COLO668 (cell line): ENCODE data around the gene RAB23.

Source experiments
- DNase-seq: peaks from one replicate; lab custom pipeline; 2025; ENCODE audit not compliant: unreplicated experiment; lab: John Stamatoyannopoulos, UW

Gene RAB23

GRCh38 chr6:57183336-57183735 is 38.8 kb downstream of the RAB23 start:
- DNase-seq, result no peak

- DNase-seq, result no peak
These were observed 40.1 kb downstream of the RAB23 start for GRCh38 chr6:57182017-57182432.

- DNase-seq, result no peak
These were observed 41.5 kb downstream of the RAB23 start for GRCh38 chr6:57180596-57180995.

GRCh38 chr6:57177545-57178265 is 44.4 kb downstream of the RAB23 start:
- DNase-seq, result no peak

- DNase-seq, result no peak
These were observed 47.6 kb downstream of the RAB23 start for GRCh38 chr6:57174511-57174907.

GRCh38 chr6:57173886-57174510 is 48.1 kb downstream of the RAB23 start:
- no peak for DNase-seq

GRCh38 chr6:57173056-57173885 is 48.8 kb downstream of the RAB23 start:
- DNase-seq, result peak; percentile 27

GRCh38 chr6:57172136-57173055 is 49.7 kb downstream of the RAB23 start, which contains the start of gene BAG2:
BAG2 (plus strand) TSS chr6:57172326; CDS start chr6:57172698, 372 bp downstream.
- peak; percentile 86 for DNase-seq

GRCh38 chr6:57165080-57165479 is 57.0 kb downstream of the RAB23 start:
- DNase-seq, result no peak

GRCh38 chr6:57163956-57164355 is 58.2 kb downstream of the RAB23 start:
- no peak for DNase-seq

GRCh38 chr6:57162516-57162915 is 59.6 kb downstream of the RAB23 start:
- no peak for DNase-seq

- DNase-seq, result no peak
These were observed 60.1 kb downstream of the RAB23 start for GRCh38 chr6:57162028-57162427.

GRCh38 chr6:57159127-57159526 is 63.0 kb downstream of the RAB23 start:
- no peak for DNase-seq

GRCh38 chr6:57158658-57159057 is 63.4 kb downstream of the RAB23 start:
- DNase-seq, result no peak

- DNase-seq, result no peak
These were observed 73.9 kb downstream of the RAB23 start for GRCh38 chr6:57147955-57148858.

GRCh38 chr6:57147401-57147800 is 74.7 kb downstream of the RAB23 start:
- no peak for DNase-seq

GRCh38 chr6:57143690-57144089 is 78.4 kb downstream of the RAB23 start:
- no peak for DNase-seq

GRCh38 chr6:57142178-57142525 is 80.0 kb downstream of the RAB23 start:
- DNase-seq, result no peak

GRCh38 chr6:57141451-57142177 is 80.5 kb downstream of the RAB23 start:
- DNase-seq, result no peak
